Spinal cord (tissue), 10 donors: ENCODE data around the gene SEPTIN8. TPM values are rescaled to one million over a fixed set of nuclear protein-coding genes. Genes with fewer than 3 reads are reported as not detected.

Source experiments
- DNase-seq, 6 donors: peaks; one replicate each; pipeline versions ENCODE4 v3.0.0 to v3.0.0-alpha.2; 2013 to 2015; ENCODE audit warnings: low spot score in 6 of 6, low read depth in 4 of 6
- H3K27ac ChIP-seq: one replicate; pipeline ENCODE4 v1.5.1; 2013; ENCODE audit warnings: low read depth, low read length, control low read depth
- H3K27me3 ChIP-seq: one replicate; pipeline ENCODE4 v1.6.1; 2013; ENCODE audit warnings: low read length; ENCODE audit not compliant: control insufficient read depth, insufficient read depth
- H3K36me3 ChIP-seq: one replicate; pipeline ENCODE4 v1.6.1; 2013; ENCODE audit warnings: low read length; ENCODE audit not compliant: control insufficient read depth, insufficient read depth
- H3K4me1 ChIP-seq: one replicate; pipeline ENCODE4 v1.6.1; 2013; ENCODE audit warnings: low read length; ENCODE audit not compliant: control insufficient read depth, insufficient read depth
- H3K4me3 ChIP-seq: one replicate; pipeline ENCODE4 v1.5.1; 2013; ENCODE audit warnings: low read depth, low read length, control low read depth
- H3K9me3 ChIP-seq: one replicate; pipeline ENCODE4 v1.6.1; 2013; ENCODE audit warnings: low read length; ENCODE audit not compliant: control insufficient read depth, insufficient read depth
- WGBS: methylation state at CpG from one replicate; pipeline ENCODE4 v1.1.5; 2013; ENCODE audit warnings: missing lambda C conversion rate; ENCODE audit not compliant: insufficient coverage; 5-methylcytosine and 5-hydroxymethylcytosine counted together
- polyA plus RNA-seq, 2 donors: library from polyadenylated mRNA; unstranded; fragments of 120-200 nt; gene quantifications; one replicate each; pipeline ENCODE4 v1.2.1, GENCODE V29; 2013; ENCODE audit not compliant: insufficient read length in 2 of 2
- total RNA-seq, 2 donors: library from RNA; depleted of rRNA in 1 of 2; stranded (reverse); fragments of 120-200 nt in 1 of 2; fragments of >200 nt in 1 of 2; gene quantifications; one replicate each; pipeline versions ENCODE4 v1.2.3 to v1.2.4, GENCODE V29; 2013 to 2014
- donor health status: healthy.

The SEPTIN8 gene
- total and polyA plus RNA-seq, 4 donors, result 67.9 to 149 (median 107) TPM

DNA sequence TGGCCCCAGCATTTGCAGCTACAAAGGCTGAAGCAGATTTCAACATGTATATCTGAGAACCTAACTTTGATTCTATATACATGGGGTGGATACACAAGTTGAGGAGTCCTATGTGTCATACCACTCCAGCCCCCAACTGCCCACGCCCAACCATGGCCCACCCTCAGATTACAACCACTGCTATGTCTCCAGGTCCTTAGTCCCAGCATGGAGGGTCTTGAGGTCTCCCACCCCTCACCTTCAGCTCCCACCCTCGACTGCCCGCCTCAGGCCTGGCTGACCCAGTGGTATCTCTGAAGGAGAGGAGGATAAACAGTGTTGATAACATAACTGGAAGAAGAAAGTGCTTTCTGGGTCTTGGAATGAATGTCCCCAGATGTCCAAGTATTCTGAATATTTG lies 44.3 kb upstream of the SEPTIN8 start:
- Histone ChIP-seq H3K9me3 (no peaks in the 10 kb centered on the region), H3K4me3 (no peak overlapping the region), H3K27ac (peak overlapping the region; percentile 69), H3K27me3 (peaks cover 22% of the 10 kb centered on the region), H3K36me3 (peaks cover 7% of the 10 kb centered on the region), H3K4me1 (peaks cover 60% of the 10 kb centered on the region)
- no peak for DNase-seq
- no CpG with 5 or more reads among the region's 3 CpGs for WGBS

- H3K36me3 ChIP-seq, result peaks cover 4% of the 10 kb centered on the region
- H3K27me3 ChIP-seq, result peaks cover 16% of the 10 kb centered on the region
- H3K9me3 ChIP-seq, result no peaks in the 10 kb centered on the region
- DNase-seq, result peak in 5 of 6 donors; percentile 77 to 95 (median 82)
- H3K4me1 ChIP-seq, result peaks cover 52% of the 10 kb centered on the region
- WGBS, result 6% methylated on average over 9 of the region's 15 CpGs
- H3K4me3 ChIP-seq, result no peak overlapping the region
- H3K27ac ChIP-seq, result peak overlapping the region; percentile 33
Measured at GRCh38 chr5:132820162-132820754, 43.2 kb upstream of the SEPTIN8 start.

- WGBS, result 4% methylated on average over 24 of the region's 26 CpGs
- Histone ChIP-seq H3K4me1 (peaks cover 48% of the 10 kb centered on the region), H3K27me3 (peaks cover 13% of the 10 kb centered on the region), H3K27ac (no peak overlapping the region), H3K4me3 (peak overlapping the region; percentile 24), H3K36me3 (peaks cover 4% of the 10 kb centered on the region), H3K9me3 (no peaks in the 10 kb centered on the region)
- peak in 1 of 6 donors; percentile 71 for DNase-seq
Measured at GRCh38 chr5:132819468-132819867, 42.4 kb upstream of the SEPTIN8 start.

- no peak for DNase-seq
- peaks cover 26% of the 10 kb centered on the region for H3K27me3 ChIP-seq
- peaks cover 37% of the 10 kb centered on the region for H3K4me1 ChIP-seq
- no peaks in the 10 kb centered on the region for H3K9me3 ChIP-seq
- no CpG with 5 or more reads among the region's 1 CpG for WGBS
- no peak overlapping the region for H3K27ac ChIP-seq
- no peaks in the 10 kb centered on the region for H3K36me3 ChIP-seq
- H3K4me3 ChIP-seq, result no peak overlapping the region
Measured at GRCh38 chr5:132817011-132817410, 40.0 kb upstream of the SEPTIN8 start.

DNA sequence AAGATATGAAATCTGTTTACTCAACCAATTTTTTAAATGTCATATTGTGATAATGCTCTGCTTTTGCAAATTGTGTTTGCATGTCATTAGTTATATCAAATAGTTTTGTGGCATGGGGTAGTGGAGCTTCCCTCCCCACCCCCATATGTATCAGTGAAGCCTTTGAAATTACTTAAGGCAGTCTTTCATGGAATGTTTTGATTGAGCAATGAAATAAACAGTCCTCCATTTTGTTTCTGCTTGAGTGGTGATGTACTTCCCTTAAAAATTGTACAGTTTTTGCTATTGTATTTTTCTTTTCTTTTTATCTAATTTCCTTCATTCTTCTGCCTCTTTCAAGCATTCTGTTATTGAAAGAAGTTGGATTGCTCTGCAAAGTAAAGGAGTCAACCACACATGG lies 39.5 kb upstream of the SEPTIN8 start:
- Histone ChIP-seq H3K36me3 (no peaks in the 10 kb centered on the region), H3K4me3 (no peak overlapping the region), H3K27me3 (peaks cover 31% of the 10 kb centered on the region), H3K27ac (no peak overlapping the region), H3K9me3 (no peaks in the 10 kb centered on the region), H3K4me1 (peaks cover 36% of the 10 kb centered on the region)
- DNase-seq, result no peak

DNA sequence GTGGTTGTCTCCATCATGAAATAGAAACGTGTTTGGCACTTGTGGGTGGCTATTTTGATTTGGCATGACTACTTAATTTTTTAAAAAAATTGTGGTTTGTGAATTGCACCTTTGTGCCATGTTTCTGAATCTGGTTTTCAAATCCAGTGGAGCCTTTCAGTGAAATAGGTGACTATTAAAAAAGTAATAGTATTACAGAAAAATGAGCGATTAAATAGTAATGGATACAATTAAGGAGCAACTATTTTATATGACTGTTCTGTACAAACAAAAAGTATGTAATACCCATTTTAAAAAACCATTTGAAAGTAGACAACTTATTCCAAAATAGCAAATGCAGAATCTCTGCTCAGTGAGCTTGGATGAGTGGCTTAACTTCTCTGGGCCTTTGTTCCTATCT lies 39.0 kb upstream of the SEPTIN8 start:
- no peak for DNase-seq
- Histone ChIP-seq H3K4me1 (peaks cover 31% of the 10 kb centered on the region), H3K4me3 (no peak overlapping the region), H3K27ac (no peak overlapping the region), H3K9me3 (no peaks in the 10 kb centered on the region), H3K36me3 (no peaks in the 10 kb centered on the region), H3K27me3 (peaks cover 35% of the 10 kb centered on the region)
- WGBS, result 100% methylated on average over 1 of the region's 2 CpGs

- H3K9me3 ChIP-seq, result no peaks in the 10 kb centered on the region
- no peak for DNase-seq
- peaks cover 37% of the 10 kb centered on the region for H3K27me3 ChIP-seq
- H3K36me3 ChIP-seq, result no peaks in the 10 kb centered on the region
- H3K4me1 ChIP-seq, result peaks cover 25% of the 10 kb centered on the region
- H3K4me3 ChIP-seq, result no peak overlapping the region
- no peak overlapping the region for H3K27ac ChIP-seq
- WGBS, result no CpG with 5 or more reads among the region's 1 CpG
Measured at GRCh38 chr5:132815454-132815853, 38.4 kb upstream of the SEPTIN8 start.

DNA sequence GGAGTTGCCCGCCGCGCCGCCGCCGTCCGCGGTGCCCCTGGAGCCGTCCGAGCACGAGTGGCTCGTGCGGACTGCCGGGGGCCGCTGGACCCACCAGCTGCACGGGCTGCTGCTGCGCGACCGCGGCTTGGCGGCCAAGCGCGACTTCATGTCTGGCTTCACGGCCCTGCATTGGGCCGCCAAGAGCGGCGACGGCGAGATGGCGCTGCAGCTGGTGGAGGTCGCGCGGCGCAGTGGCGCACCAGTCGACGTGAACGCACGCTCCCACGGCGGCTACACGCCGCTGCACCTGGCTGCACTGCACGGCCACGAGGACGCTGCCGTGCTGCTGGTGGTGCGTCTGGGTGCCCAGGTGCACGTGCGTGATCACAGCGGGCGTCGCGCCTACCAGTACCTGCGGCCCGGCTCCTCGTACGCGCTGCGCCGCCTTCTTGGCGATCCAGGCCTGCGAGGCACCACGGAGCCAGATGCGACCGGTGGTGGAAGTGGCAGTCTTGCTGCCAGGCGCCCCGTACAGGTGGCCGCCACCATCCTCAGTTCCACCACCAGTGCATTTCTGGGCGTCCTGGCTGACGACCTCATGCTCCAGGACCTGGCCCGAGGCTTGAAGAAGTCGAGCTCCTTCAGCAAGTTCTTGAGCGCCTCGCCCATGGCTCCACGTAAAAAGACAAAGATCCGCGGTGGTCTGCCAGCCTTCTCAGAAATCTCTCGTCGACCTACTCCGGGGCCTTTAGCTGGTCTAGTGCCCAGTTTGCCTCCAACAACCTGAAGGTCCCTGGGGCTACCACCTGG lies 37.7 kb upstream of the SEPTIN8 start:
- WGBS, result 46% methylated on average over 81 of the region's 81 CpGs

GRCh38 chr5:132813599-132814502 lies 36.8 kb upstream of the SEPTIN8 start:
- Histone ChIP-seq H3K9me3 (no peaks in the 10 kb centered on the region), H3K36me3 (no peaks in the 10 kb centered on the region), H3K27ac (no peak overlapping the region), H3K4me3 (no peak overlapping the region), H3K27me3 (peaks cover 38% of the 10 kb centered on the region), H3K4me1 (peaks cover 11% of the 10 kb centered on the region)
- DNase-seq, result peak in 1 of 6 donors; percentile 36
- WGBS, result 2% methylated on average over 110 of the region's 110 CpGs

More for the DNA sequence above, 37.7 kb upstream of the SEPTIN8 start:
- peaks cover 18% of the 10 kb centered on the region for H3K4me1 ChIP-seq
- no peak overlapping the region for H3K4me3 ChIP-seq
- H3K27ac ChIP-seq, result no peak overlapping the region
- DNase-seq, result no peak
- peaks cover 38% of the 10 kb centered on the region for H3K27me3 ChIP-seq
- H3K36me3 ChIP-seq, result no peaks in the 10 kb centered on the region
- H3K9me3 ChIP-seq, result no peaks in the 10 kb centered on the region
